ENCODE measurements around the gene ITGBL1.
A peak's percentile ranks its signal among the peaks of the same experiment; 100 is the strongest.

ITGBL1 gene

DNA sequence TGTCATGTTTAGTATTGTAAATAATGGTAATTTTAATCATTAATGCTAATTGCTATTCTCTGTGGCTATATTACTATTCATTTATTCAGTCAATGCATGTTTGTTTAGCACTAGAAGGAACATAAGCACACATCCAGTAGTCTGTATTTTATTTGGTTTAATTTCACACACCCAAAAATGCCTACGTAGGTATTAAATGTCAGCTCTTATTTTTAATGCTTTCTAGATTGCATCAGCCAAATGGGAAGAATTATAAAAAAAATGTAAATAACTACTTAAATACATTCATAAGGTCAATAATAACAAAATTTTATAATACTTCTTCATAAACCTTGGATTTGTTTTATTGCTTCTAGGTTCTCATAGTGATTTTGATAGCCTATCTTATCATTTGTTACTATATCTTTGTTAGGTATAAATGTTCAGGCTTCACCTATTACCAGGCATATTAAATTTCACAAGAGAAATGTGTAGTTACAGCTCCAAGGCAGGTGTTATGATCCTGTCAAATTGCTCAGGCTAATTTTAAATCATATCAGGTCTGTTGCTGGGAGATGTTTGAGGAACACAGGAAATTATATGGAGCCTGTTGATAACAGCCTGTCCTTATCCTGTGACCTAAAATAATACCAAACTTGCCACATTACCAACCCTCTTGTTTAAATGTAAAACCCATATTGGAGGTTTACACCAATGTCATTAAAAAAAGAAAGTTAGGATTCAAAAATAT is 34.4 kb downstream of the ITGBL1 start:
- no peak for DNase-seq (ENCODE audit: low read depth, low spot score)
- H3K4me3 ChIP-seq (ENCODE audit: low read depth, low read length): no peak overlapping the region
- in situ Hi-C loops (cut with HindIII; ENCODE audit: low sequenced_read_pairs): no loop called here
- TF ChIP-seq, protein P1, sequence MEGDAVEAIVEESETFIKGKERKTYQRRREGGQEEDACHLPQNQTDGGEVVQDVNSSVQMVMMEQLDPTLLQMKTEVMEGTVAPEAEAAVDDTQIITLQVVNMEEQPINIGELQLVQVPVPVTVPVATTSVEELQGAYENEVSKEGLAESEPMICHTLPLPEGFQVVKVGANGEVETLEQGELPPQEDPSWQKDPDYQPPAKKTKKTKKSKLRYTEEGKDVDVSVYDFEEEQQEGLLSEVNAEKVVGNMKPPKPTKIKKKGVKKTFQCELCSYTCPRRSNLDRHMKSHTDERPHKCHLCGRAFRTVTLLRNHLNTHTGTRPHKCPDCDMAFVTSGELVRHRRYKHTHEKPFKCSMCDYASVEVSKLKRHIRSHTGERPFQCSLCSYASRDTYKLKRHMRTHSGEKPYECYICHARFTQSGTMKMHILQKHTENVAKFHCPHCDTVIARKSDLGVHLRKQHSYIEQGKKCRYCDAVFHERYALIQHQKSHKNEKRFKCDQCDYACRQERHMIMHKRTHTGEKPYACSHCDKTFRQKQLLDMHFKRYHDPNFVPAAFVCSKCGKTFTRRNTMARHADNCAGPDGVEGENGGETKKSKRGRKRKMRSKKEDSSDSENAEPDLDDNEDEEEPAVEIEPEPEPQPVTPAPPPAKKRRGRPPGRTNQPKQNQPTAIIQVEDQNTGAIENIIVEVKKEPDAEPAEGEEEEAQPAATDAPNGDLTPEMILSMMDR (IDR thresholded peaks at IDR 0.05; ENCODE audit: low read depth, low read length): no peak

- no peak for DNase-seq (ENCODE audit: low read depth, low spot score)
- H3K4me3 ChIP-seq (ENCODE audit: low read depth, low read length): no peak overlapping the region
- in situ Hi-C loops (cut with HindIII; ENCODE audit: low sequenced_read_pairs): no loop called here
- TF ChIP-seq, protein P1 (IDR thresholded peaks at IDR 0.05; ENCODE audit: low read depth, low read length): no peak
Observed at GRCh38 chr13:101487438-101487830, 35.0 kb downstream of the ITGBL1 start.

DNA sequence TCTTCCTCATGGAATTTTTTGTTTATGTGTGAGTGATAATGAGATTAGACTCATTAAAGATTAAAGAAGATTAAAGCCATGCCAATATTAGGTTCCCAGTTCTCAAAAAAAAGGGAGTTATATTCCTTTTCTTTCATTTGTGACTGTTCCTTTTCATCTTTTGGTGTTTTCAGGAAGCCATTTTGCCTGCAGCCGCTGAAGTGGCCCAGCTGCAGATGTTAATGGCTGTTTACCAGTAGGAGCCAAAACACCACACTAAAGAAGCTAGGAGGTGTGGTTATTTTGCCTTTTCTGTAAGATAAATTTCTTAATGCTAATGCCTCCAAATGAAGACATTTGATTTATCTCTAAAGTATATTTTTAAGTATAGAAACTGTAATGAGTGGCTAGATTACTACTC is 36.3 kb downstream of the ITGBL1 start:
- in situ Hi-C loops (cut with HindIII; ENCODE audit: low sequenced_read_pairs): no loop called here
- no peak for DNase-seq (ENCODE audit: low read depth, low spot score)
- TF ChIP-seq, protein P1 (IDR thresholded peaks at IDR 0.05; ENCODE audit: low read depth, low read length): no peak
- H3K4me3 ChIP-seq (ENCODE audit: low read depth, low read length): no peak overlapping the region

DNA sequence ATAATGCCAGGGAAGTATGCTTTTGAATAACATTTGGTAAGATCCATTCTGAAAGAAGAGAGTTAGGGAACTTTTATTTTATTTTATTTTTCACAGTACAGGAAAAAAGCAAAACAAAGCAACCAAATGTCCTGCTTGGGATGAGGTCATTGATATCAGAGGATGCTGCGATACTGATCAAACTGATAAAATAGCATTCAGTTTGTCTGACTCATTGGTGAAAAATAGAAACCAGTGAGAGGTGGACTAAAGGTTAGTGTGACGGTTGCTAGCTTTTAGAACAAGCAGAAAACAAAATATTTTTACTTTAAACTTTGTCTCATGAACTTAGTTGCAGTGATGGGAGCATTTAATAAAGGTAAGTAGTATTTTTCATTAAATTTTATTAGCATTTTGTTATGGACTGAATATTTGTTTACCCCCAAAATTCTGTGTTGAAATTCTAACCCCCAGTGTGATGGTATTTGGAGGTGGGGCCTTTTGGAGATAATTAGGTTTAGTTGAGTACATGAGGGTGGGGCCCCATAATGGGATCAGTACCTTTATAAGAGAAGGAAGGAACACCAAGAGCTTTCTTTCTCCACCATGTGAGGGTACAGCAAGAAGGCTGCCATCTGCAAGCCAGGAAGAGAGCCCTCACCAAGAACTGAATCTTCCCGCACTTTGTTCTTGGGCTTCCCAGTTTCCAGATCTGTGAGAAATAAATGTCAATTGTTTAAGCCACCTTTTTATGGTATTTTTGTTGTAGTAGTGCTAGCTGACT is 37.3 kb downstream of the ITGBL1 start:
- no peak for DNase-seq (ENCODE audit: low read depth, low spot score)

GRCh38 chr13:101490406-101491015 is 38.0 kb downstream of the ITGBL1 start:
- no peak overlapping the region for H3K4me3 ChIP-seq (ENCODE audit: low read depth, low read length)
- DNase-seq (ENCODE audit: low read depth, low spot score): no peak
- in situ Hi-C loops (cut with HindIII; ENCODE audit: low sequenced_read_pairs): no loop called here
- TF ChIP-seq, protein P1 (IDR thresholded peaks at IDR 0.05; ENCODE audit: low read depth, low read length): no peak

More for the DNA sequence above, 37.3 kb downstream of the ITGBL1 start:
- in situ Hi-C loops (cut with HindIII; ENCODE audit: low sequenced_read_pairs): no loop called here
- TF ChIP-seq, protein P1 (IDR thresholded peaks at IDR 0.05; ENCODE audit: low read depth, low read length): no peak
- H3K4me3 ChIP-seq (ENCODE audit: low read depth, low read length): no peak overlapping the region

DNA sequence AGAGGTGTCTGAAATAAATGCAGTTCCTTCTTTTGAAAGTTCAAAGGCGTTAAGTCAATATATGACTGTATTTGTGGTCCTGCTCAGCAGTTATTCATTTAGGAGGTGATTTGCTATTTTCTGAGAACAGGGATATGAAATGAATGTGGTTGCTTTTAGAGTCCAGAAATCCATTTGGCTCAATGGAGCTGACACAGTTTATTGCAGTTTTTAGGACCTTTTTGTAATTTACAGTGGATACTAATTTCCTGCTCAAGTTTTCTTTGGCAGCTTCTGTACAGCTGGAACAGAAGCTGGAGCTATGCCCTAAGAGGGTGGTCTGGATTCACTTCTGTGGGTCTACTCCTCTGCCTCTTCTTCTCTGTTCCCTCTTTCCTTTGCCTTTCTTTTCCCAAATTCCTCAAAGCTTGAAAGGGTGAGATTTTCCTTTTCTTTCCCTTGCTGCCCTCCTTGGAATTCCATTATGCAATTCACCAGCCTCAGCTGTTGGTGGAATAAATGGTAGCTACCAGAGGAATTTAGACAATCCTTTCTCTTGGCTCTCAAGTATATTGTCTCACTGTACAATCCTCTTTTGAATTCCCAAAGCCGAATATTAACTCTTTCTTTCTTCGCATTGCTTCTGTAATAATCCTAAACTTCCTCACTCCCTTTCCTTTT is 39.9 kb downstream of the ITGBL1 start:
- in situ Hi-C loops (cut with HindIII; ENCODE audit: low sequenced_read_pairs): no loop called here

More for the DNA sequence above, 39.9 kb downstream of the ITGBL1 start:
- no peak overlapping the region for H3K4me3 ChIP-seq (ENCODE audit: low read depth, low read length)
- TF ChIP-seq, protein P1 (IDR thresholded peaks at IDR 0.05; ENCODE audit: low read depth, low read length): no peak
- DNase-seq (ENCODE audit: low read depth, low spot score): peak; percentile 80

Data from astrocyte of the spinal cord (primary cell).